ENCODE measurements around the gene EIF6. TPM values are rescaled to one million over a fixed set of nuclear protein-coding genes. Genes with fewer than 3 reads are reported as not detected.

The EIF6 gene
- total and polyA plus RNA-seq, 9 of the 15 experiments (the other 6 are each of a cell fraction or from before 2014, with no cell fraction given) = 165 to 832 (median 229) TPM

- TF ChIP-seq KLF6 (CRISPR knock-in tag; IDR thresholded peaks at IDR 0.05; ENCODE audit: borderline replicate concordance) = no peak
Observed at GRCh38 chr20:35291654-35292503, 7.3 kb upstream of the EIF6 start, which contains the start of gene FAM83C (continued).

DNA sequence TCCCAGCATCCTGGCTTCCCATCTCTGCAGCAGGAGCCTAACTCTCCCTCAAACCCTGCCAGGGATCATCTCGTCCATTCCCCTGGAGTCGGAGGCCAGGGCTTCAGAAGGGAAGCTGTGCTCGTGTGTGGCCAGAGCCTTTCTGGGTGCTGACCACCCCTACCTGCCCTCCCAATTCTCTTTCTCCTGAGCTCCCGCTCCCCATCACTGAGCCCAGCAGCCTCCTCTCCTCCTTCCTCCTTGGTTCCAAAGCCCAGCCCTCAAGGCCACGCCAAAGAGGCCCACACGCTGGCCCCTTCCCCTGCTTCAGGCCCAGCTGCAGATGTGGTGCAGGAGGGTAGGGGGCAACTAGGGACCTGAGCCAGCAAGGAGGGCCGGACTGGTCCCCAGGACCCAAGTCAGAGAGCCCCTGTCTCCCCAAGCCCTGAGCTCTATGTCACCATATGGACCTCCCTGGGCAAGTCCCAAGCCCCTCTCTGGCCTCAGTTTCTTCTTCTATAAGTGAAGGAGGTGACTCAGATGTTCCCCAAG is 6.4 kb upstream of the EIF6 start:
- Histone ChIP-seq H3K9ac (ENCODE audit: insufficient read depth in 1 of 2, low read depth in 2 of 2, low read length in 2 of 2) (peak overlapping the region in 1 of 2 experiments; percentile 64; a peak in 2 of 4 replicates), H3K79me2 (ENCODE audit: control insufficient read depth, insufficient read depth, low read length) (no peaks in the 10 kb centered on the region), H3K9me1 (ENCODE audit: control insufficient read depth, insufficient read depth, low read length) (no peaks in the 10 kb centered on the region), H2AFZ (ENCODE audit: low read depth, low read length) (no peak overlapping the region), H3K27me3 (ENCODE audit: control insufficient read depth in 2 of 2, insufficient read depth in 2 of 2, low read length in 2 of 2) (peaks cover 23 to 47% of the 10 kb centered on the region in 2 experiments; a peak in 4 of 5 replicates), H4K20me1 (replicated peaks; ENCODE audit: control insufficient read depth, insufficient read depth, low read length) (no peaks in the 10 kb centered on the region), H3K4me2 (ENCODE audit: insufficient read depth, low read length) (no peak overlapping the region), H3K4me3 (no peak overlapping the region), H3K36me3 (ENCODE audit: control insufficient read depth, insufficient read depth, low read length) (no peaks in the 10 kb centered on the region), H3K4me1 (replicated peaks in 1 of 2; ENCODE audit: control insufficient read depth in 2 of 2, insufficient read depth in 2 of 2, low read length in 2 of 2) (peaks cover 0 to 31% of the 10 kb centered on the region in 2 experiments; a peak in 3 of 5 replicates), H3K27ac (ENCODE audit: extremely low read depth, low read depth, low read length) (no peak overlapping the region), H3K9me3 (replicated peaks; ENCODE audit: control insufficient read depth, insufficient read depth, low read depth, low read length) (no peaks in the 10 kb centered on the region)
- ATAC-seq = no peak
- in situ Hi-C loops (cut with MboI) (no loop called here), intact Hi-C loops (cut with micrococcal nuclease) (no loop called here)
- BruUV-seq (replicated peaks) = no TSS peak
- no peak for DNase-seq (ENCODE audit: extremely low read depth in 1 of 4, low spot score in 3 of 4)
- ChIA-PET POLR2A (interaction anchor here (0.5 to 1.1 kb wide), 2 partner anchors 18 to 22 kb away, joined by 3 read pairs; no protein-coding TSS in a partner anchor), CTCF (ENCODE audit: low intra/inter-chr PET ratio) (no interaction called here)
- 9% methylated on average over 5 of the region's 7 CpGs for WGBS (ENCODE audit: insufficient coverage, low coverage, missing lambda C conversion rate)
- TF ChIP-seq HLTF (IDR thresholded peaks at IDR 0.05) = no peak
- TF ChIP-seq, protein P1, sequence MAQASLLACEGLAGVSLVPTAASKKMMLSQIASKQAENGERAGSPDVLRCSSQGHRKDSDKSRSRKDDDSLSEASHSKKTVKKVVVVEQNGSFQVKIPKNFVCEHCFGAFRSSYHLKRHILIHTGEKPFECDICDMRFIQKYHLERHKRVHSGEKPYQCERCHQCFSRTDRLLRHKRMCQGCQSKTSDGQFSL (CRISPR knock-in tag; IDR thresholded peaks at IDR 0.05) = no peak
- TF ChIP-seq, protein P1 (tag; IDR thresholded peaks at IDR 0.05) = no peak
- TF ChIP-seq BHLHE40 (IDR thresholded peaks at IDR 0.05; ENCODE audit: low read length) = no peak
- no peak for FAIRE-seq

Measured in K562 (cell line).